ENCODE measurements around the gene SH3D21. TPM values are rescaled to one million over a fixed set of nuclear protein-coding genes. Genes with fewer than 3 reads are reported as not detected.

Gene SH3D21
- total and polyA plus RNA-seq, 2 of the 8 experiments (the other 6 are each of a cell fraction or from before 2014, with no cell fraction given): 3.4 to 8.6 TPM

GRCh38 chr1:36285443-36286101 is 20.6 kb upstream of the SH3D21 start:
- H3K4me3 ChIP-seq (ENCODE audit: extremely low read depth in 1 of 4, insufficient read depth in 2 of 4, low read depth in 3 of 4, low read length in 4 of 4): no peak overlapping the region
- ChIA-PET POLR2A (ENCODE audit: partially characterized antibody) (interaction anchor here (0.7 to 1.4 kb wide), 5 partner anchors 16 to 136 kb away, joined by 3 to 4 read pairs (median 3); partner anchors contain the start of gene TRAPPC3), CTCF (ENCODE audit: partially characterized antibody) (interaction anchor here (0.5 to 3.8 kb wide), 43 partner anchors 9 to 619 kb away, joined by 3 to 68 read pairs (median 4); partner anchors contain the start of genes SH3D21, THRAP3 and TRAPPC3)
- H3K79me1 ChIP-seq (ENCODE audit: low read depth, low read length): no peaks in the 10 kb centered on the region
- H3K4ac ChIP-seq (replicated peaks; ENCODE audit: insufficient read length, low read depth, low read length): no peak overlapping the region
- no peak overlapping the region for H3K18ac ChIP-seq (ENCODE audit: extremely low read depth, low read length)
- H3K23me2 ChIP-seq (ENCODE audit: low read depth, low read length): no peaks in the 10 kb centered on the region
- no peak overlapping the region for H2BK20ac ChIP-seq (ENCODE audit: low read length)
- H3K36me3 ChIP-seq (ENCODE audit: control insufficient read depth in 2 of 4, insufficient read depth in 4 of 4, low read length in 3 of 4): peaks cover 23 to 62% (median 52%) of the 10 kb centered on the region in 4 experiments
- peaks cover 0 to 27% of the 10 kb centered on the region in 2 experiments; a peak in 2 of 4 replicates for H3K79me2 ChIP-seq (ENCODE audit: control insufficient read depth in 1 of 2, insufficient read depth in 2 of 2, low read length in 2 of 2)
- H3K9me3 ChIP-seq (ENCODE audit: insufficient read depth in 2 of 2, low read depth in 1 of 2, low read length in 1 of 2): no peaks in the 10 kb centered on the region
- FAIRE-seq (peak; percentile 28), DNase-seq (ENCODE audit: low read depth in 1 of 2, low spot score in 2 of 2) (peak in 1 of 2 experiments; percentile 53)
- no peak overlapping the region for H2BK5ac ChIP-seq (ENCODE audit: low read depth, low read length)
- no peaks in the 10 kb centered on the region for H3K27me3 ChIP-seq (replicated peaks in 1 of 4; ENCODE audit: control insufficient read depth in 3 of 4, extremely low read depth in 1 of 4, insufficient read depth in 3 of 4, low read length in 3 of 4)
- H3K9ac ChIP-seq (replicated peaks in 1 of 4; ENCODE audit: extremely low read depth in 1 of 4, low read depth in 3 of 4, low read length in 3 of 4): no peak overlapping the region
- no peak overlapping the region for H4K91ac ChIP-seq (replicated peaks; ENCODE audit: insufficient read length, low read length)
- no peak overlapping the region for H3K14ac ChIP-seq (ENCODE audit: insufficient read length)
- no peak overlapping the region for H2BK15ac ChIP-seq (ENCODE audit: low read length)
- H4K20me1 ChIP-seq (replicated peaks in 1 of 2; ENCODE audit: control insufficient read depth in 1 of 2, insufficient read depth in 2 of 2, low read length in 2 of 2): peaks cover 4 to 11% of the 10 kb centered on the region in 2 experiments
- H4K5ac ChIP-seq (ENCODE audit: insufficient read length, low read depth, low read length): no peak overlapping the region
- H3K23ac ChIP-seq (ENCODE audit: insufficient read length): no peak overlapping the region
- no peak overlapping the region for H3K4me2 ChIP-seq (ENCODE audit: insufficient read depth in 1 of 2, low read depth in 2 of 2, low read length in 2 of 2)
- H3K56ac ChIP-seq (replicated peaks; ENCODE audit: insufficient read length, low read depth, low read length): no peak overlapping the region
- H2BK120ac ChIP-seq (replicated peaks; ENCODE audit: low read depth, low read length): no peak overlapping the region
- 61% methylated on average over 7 of the region's 7 CpGs; no CpG with 5 or more reads in 1 of the 2 experiments for WGBS, 2 experiments (ENCODE audit: extremely low coverage in 1 of 2, insufficient coverage in 1 of 2, insufficient read length in 1 of 2, insufficient replicate concordance in 2 of 2, low coverage in 1 of 2, low lambda C conversion rate in 2 of 2, missing lambda C conversion rate in 1 of 2)
- H3K27ac ChIP-seq (ENCODE audit: low read depth, low read length): no peak overlapping the region
- H2AK5ac ChIP-seq (ENCODE audit: low read depth, low read length): no peak overlapping the region
- no peak overlapping the region for H2BK12ac ChIP-seq (ENCODE audit: low read depth, low read length)
- H2AFZ ChIP-seq (ENCODE audit: low read length): no peak overlapping the region
- no peaks in the 10 kb centered on the region for H3K4me1 ChIP-seq (replicated peaks in 1 of 4; ENCODE audit: control insufficient read depth in 3 of 4, insufficient read depth in 4 of 4, low read length in 3 of 4)
- no peak overlapping the region for H4K8ac ChIP-seq (ENCODE audit: extremely low read depth, insufficient read depth, low read length)
- TF ChIP-seq TAF1 (IDR thresholded peaks at IDR 0.05; ENCODE audit: low read depth, low read length) (no peak), CREB1 (IDR thresholded peaks at IDR 0.05) (no peak), USF2 (IDR thresholded peaks at IDR 0.05; ENCODE audit: low read length) (no peak), TBP (IDR thresholded peaks at IDR 0.05; ENCODE audit: low read depth, low read length) (no peak), ZNF274 (IDR thresholded peaks at IDR 0.05; ENCODE audit: borderline replicate concordance, extremely low read depth, low read length) (no peak), PHF8 (conservative IDR thresholded peaks at IDR 0.05; ENCODE audit: low read depth, low read length) (no peak), E2F6 (IDR thresholded peaks at IDR 0.05) (no peak), KDM5A (IDR thresholded peaks at IDR 0.05; ENCODE audit: low read length) (0 out of 2 replicates have a peak, but pooled peaks have one; percentile 36), CTBP2 (IDR thresholded peaks at IDR 0.05; ENCODE audit: borderline replicate concordance, insufficient read depth, insufficient read length, low read length) (no peak), ATF3 (IDR thresholded peaks at IDR 0.05; ENCODE audit: insufficient read depth, low read depth, low read length) (no peak)
